HepG2 (cell line): ENCODE data around the gene CD320. TPM values are rescaled to one million over a fixed set of nuclear protein-coding genes. Genes with fewer than 3 reads are reported as not detected.

Source experiments
- EEA1 ChIP-seq: sonication (generic); formaldehyde crosslinking; IDR thresholded peaks from 2 replicates; pipeline ENCODE4 v1.5.1; 2020; ENCODE audit warnings: mild to moderate bottlenecking, missing genetic modification reagents, borderline replicate concordance
- HDAC6 ChIP-seq: fragments of 200-600 bp; sonication (generic); IDR thresholded peaks from 2 replicates; pipeline ENCODE4 v1.7.0; 2017; ENCODE audit warnings: mild to moderate bottlenecking, antibody characterized with exemption, low read length, low read depth
- HOXA5 ChIP-seq: sonication (generic); formaldehyde crosslinking; IDR thresholded peaks from 2 replicates; pipeline ENCODE4 v1.4.0; 2020; ENCODE audit warnings: missing genetic modification reagents
- KMT2A ChIP-seq: sonication (generic); formaldehyde crosslinking; IDR thresholded peaks from 2 replicates; pipeline ENCODE4 v1.4.0; 2020; ENCODE audit warnings: missing genetic modification reagents
- MIER2 ChIP-seq: IDR thresholded peaks from 2 replicates; pipeline ENCODE4 v1.6.1; 2016; ENCODE audit warnings: missing biosample characterization, missing genetic modification reagents
- MXI1 ChIP-seq: IDR thresholded peaks from 3 replicates; pipeline ENCODE4 v1.6.1; 2012; ENCODE audit warnings: low read depth, low read length, inconsistent platforms, borderline replicate concordance
- NBN ChIP-seq: fragments of 450-650 bp; conservative IDR thresholded peaks from 2 replicates; pipeline ENCODE4 v1.6.1; 2017
- NFYB ChIP-seq: sonication (generic); formaldehyde crosslinking; IDR thresholded peaks from 2 replicates; pipeline ENCODE4 v1.4.0; 2020; ENCODE audit warnings: missing genetic modification reagents
- ONECUT2 ChIP-seq: sonication (generic); formaldehyde crosslinking; IDR thresholded peaks from 2 replicates; pipeline ENCODE4 v1.4.0; 2020; ENCODE audit warnings: missing genetic modification reagents
- PCBP2 ChIP-seq: fragments of 200-400 bp; formaldehyde crosslinking; optimal IDR thresholded peaks from 2 replicates; pipeline ENCODE3; 2018; ENCODE audit warnings: low read length, low read depth; ENCODE audit not compliant: poor library complexity, severe bottlenecking
- POLR2AphosphoS2 ChIP-seq: IDR thresholded peaks from 2 replicates; pipeline ENCODE4 v1.6.1; 2011; ENCODE audit warnings: low read depth, low read length, improper control_type of control experiment
- SALL1 ChIP-seq: sonication (generic); formaldehyde crosslinking; IDR thresholded peaks from 2 replicates; pipeline ENCODE4 v1.8.0; 2022; ENCODE audit warnings: mild to moderate bottlenecking, missing genetic modification reagents
- TBL1XR1 ChIP-seq: fragments of 150-350 bp; IDR thresholded peaks from 2 replicates; pipeline ENCODE4 v1.6.1; 2014; ENCODE audit warnings: borderline replicate concordance, low read length; ENCODE audit not compliant: partially characterized antibody
- ZBTB38 ChIP-seq: sonication (generic); formaldehyde crosslinking; IDR thresholded peaks from 2 replicates; pipeline ENCODE4 v1.5.1; 2020; ENCODE audit warnings: mild to moderate bottlenecking, missing genetic modification reagents
- ZFP62 ChIP-seq: sonication (generic); formaldehyde crosslinking; IDR thresholded peaks from 2 replicates; pipeline ENCODE4 v1.4.0; 2020; ENCODE audit warnings: missing genetic modification reagents
- ZNF329 ChIP-seq: sonication (generic); formaldehyde crosslinking; IDR thresholded peaks from 2 replicates; pipeline ENCODE4 v1.9.0; 2021; ENCODE audit warnings: low read depth, mild to moderate bottlenecking, missing genetic modification reagents
- ZNF569 ChIP-seq: sonication (generic); formaldehyde crosslinking; IDR thresholded peaks from 2 replicates; pipeline ENCODE4 v1.5.0; 2020; ENCODE audit warnings: mild to moderate bottlenecking, missing genetic modification reagents, moderate library complexity, borderline replicate concordance
- ZNF577 ChIP-seq: sonication (generic); formaldehyde crosslinking; IDR thresholded peaks from 2 replicates; pipeline ENCODE4 v1.4.0; 2020; ENCODE audit warnings: mild to moderate bottlenecking, low read depth, missing genetic modification reagents, borderline replicate concordance
- ZNF883 ChIP-seq: sonication (generic); formaldehyde crosslinking; IDR thresholded peaks from 2 replicates; pipeline ENCODE4 v1.5.1; 2020; ENCODE audit warnings: mild to moderate bottlenecking, missing genetic modification reagents; ENCODE audit errors: not compliant biosample characterization
- polyA plus RNA-seq, 8 experiments: library from polyadenylated mRNA; depleted of rRNA in 3 of 8; stranded (reverse) in 7 of 8; unstranded in 1 of 8; fragments of >200 nt; fragmentation: Illumina TruSeq in 4 of 8; extraction: Trizol in 4 of 8; gene quantifications; 2 replicates each; pipeline versions ENCODE4 v1.2.1 to v1.2.3, GENCODE V29; 2011 to 2016; ENCODE audit warnings: low read depth in 4 of 8, missing spikeins in 1 of 8, mixed read lengths in 1 of 8; ENCODE audit not compliant: insufficient read depth in 1 of 8
- total RNA-seq, 5 experiments: library from RNA; depleted of rRNA; stranded (reverse); fragments of >200 nt; fragmentation: Illumina TruSeq; extraction: Trizol; gene quantifications; 2 replicates each; pipeline ENCODE4 v1.2.3, GENCODE V29; 2016; ENCODE audit warnings: low read depth in 1 of 5
- TF ChIP-seq, protein P1 (sequence below): conservative IDR thresholded peaks from 2 replicates; pipeline ENCODE4 v1.6.1; 2018; ENCODE audit warnings: missing genetic modification reagents
- TF ChIP-seq, protein P2 (sequence below): sonication (generic); formaldehyde crosslinking; IDR thresholded peaks from 2 replicates; pipeline ENCODE4 v1.8.1; 2023; ENCODE audit warnings: mild to moderate bottlenecking, missing genetic modification reagents
- TF ChIP-seq, protein P3 (sequence below): sonication (generic); formaldehyde crosslinking; conservative IDR thresholded peaks from 2 replicates; pipeline ENCODE4 v1.4.0; 2020; ENCODE audit warnings: missing genetic modification reagents
- TF ChIP-seq, protein P4 (sequence below): sonication (generic); formaldehyde crosslinking; conservative IDR thresholded peaks from 2 replicates; pipeline ENCODE4 v1.4.0; 2020; ENCODE audit warnings: missing genetic modification reagents

The CD320 gene
- total and polyA plus RNA-seq, 2 of the 13 experiments (the other 11 are each of a cell fraction or from before 2014, with no cell fraction given), result 83.1 to 99.9 TPM

DNA sequence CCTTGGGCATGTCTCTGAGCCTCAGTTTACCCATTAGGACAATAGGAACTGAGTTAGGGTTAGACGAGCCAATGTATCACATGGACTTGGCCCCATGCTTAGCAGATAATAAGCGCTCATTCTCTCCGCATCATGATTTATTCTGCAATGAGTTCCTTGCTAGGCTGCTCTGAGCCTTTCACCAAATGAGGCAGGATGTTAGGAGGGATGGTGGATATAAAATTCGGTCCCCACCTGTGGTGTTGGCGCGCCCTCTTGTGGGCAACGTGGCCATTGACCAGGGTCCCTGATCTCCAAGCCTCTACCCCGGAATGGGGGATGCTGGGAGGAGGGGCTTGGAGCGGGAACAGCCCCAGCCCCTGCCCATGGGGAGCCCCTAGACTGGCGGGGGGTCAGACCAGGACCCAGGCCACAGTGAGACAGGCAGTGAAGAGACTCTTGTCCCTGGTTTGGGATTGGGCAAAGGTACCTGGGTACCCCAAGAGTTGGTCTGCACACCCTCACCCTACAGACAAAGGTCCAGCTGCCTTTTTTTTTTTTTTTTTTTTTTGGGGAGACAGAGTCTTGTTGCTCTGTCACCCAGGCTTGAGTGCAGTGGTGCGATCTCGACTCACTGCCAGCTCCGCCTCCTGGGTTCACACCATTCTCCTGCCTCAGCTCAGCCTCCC, 55.1 kb downstream of the CD320 start (continued):
- TF ChIP-seq, protein P1, sequence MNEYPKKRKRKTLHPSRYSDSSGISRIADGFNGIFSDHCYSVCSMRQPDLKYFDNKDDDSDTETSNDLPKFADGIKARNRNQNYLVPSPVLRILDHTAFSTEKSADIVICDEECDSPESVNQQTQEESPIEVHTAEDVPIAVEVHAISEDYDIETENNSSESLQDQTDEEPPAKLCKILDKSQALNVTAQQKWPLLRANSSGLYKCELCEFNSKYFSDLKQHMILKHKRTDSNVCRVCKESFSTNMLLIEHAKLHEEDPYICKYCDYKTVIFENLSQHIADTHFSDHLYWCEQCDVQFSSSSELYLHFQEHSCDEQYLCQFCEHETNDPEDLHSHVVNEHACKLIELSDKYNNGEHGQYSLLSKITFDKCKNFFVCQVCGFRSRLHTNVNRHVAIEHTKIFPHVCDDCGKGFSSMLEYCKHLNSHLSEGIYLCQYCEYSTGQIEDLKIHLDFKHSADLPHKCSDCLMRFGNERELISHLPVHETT (CRISPR knock-in tag), result no peak
- peak; percentile 16; the same call in 1 of the 3 replicates for TF ChIP-seq MXI1
- TF ChIP-seq, protein P2, sequence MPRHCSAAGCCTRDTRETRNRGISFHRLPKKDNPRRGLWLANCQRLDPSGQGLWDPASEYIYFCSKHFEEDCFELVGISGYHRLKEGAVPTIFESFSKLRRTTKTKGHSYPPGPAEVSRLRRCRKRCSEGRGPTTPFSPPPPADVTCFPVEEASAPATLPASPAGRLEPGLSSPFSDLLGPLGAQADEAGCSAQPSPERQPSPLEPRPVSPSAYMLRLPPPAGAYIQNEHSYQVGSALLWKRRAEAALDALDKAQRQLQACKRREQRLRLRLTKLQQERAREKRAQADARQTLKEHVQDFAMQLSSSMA (CRISPR knock-in tag), result no peak
- 0 out of 2 replicates have a peak, but pooled peaks have one; percentile 49 for TF ChIP-seq ZBTB38
- no peak for TF ChIP-seq TBL1XR1
- TF ChIP-seq MIER2 (CRISPR knock-in tag), result no peak
- TF ChIP-seq ZNF883 (CRISPR knock-in tag), result no peak
- TF ChIP-seq, protein P3, sequence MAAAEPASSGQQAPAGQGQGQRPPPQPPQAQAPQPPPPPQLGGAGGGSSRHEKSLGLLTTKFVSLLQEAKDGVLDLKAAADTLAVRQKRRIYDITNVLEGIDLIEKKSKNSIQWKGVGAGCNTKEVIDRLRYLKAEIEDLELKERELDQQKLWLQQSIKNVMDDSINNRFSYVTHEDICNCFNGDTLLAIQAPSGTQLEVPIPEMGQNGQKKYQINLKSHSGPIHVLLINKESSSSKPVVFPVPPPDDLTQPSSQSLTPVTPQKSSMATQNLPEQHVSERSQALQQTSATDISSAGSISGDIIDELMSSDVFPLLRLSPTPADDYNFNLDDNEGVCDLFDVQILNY (CRISPR knock-in tag), result no peak
- no peak for TF ChIP-seq ZFP62 (CRISPR knock-in tag)
- no peak for TF ChIP-seq ZNF577 (CRISPR knock-in tag)
- no peak for TF ChIP-seq NBN
- TF ChIP-seq, protein P4, sequence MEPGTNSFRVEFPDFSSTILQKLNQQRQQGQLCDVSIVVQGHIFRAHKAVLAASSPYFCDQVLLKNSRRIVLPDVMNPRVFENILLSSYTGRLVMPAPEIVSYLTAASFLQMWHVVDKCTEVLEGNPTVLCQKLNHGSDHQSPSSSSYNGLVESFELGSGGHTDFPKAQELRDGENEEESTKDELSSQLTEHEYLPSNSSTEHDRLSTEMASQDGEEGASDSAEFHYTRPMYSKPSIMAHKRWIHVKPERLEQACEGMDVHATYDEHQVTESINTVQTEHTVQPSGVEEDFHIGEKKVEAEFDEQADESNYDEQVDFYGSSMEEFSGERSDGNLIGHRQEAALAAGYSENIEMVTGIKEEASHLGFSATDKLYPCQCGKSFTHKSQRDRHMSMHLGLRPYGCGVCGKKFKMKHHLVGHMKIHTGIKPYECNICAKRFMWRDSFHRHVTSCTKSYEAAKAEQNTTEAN (CRISPR knock-in tag), result no peak
- TF ChIP-seq KMT2A (CRISPR knock-in tag), result no peak
- no peak for TF ChIP-seq POLR2AphosphoS2
- TF ChIP-seq ZNF329 (CRISPR knock-in tag), result no peak
- no peak for TF ChIP-seq PCBP2
- no peak for TF ChIP-seq HDAC6
- TF ChIP-seq ZNF569 (CRISPR knock-in tag), result no peak
- peak; percentile 86 for TF ChIP-seq HOXA5 (CRISPR knock-in tag)
- 0 out of 2 replicates have a peak, but pooled peaks have one; percentile 11 for TF ChIP-seq ONECUT2
- no peak for TF ChIP-seq EEA1 (CRISPR knock-in tag)
- TF ChIP-seq NFYB (CRISPR knock-in tag), result no peak
- TF ChIP-seq SALL1 (CRISPR knock-in tag), result peak; percentile 71
